Measurements from ENCODE around the gene ZNF428. TPM values are rescaled to one million over a fixed set of nuclear protein-coding genes. Genes with fewer than 3 reads are reported as not detected.

Gene ZNF428
- total RNA-seq, 1 donor, result 14.0 TPM

- TF ChIP-seq CTCF (IDR thresholded peaks at IDR 0.05; ENCODE audit: insufficient read depth, low read length), result no peak
- DNase-seq (ENCODE audit: low read depth), result no peak
- H3K4me3 ChIP-seq (ENCODE audit: low read depth, low read length), result no peak overlapping the region
Observed at GRCh38 chr19:43586346-43586745, 33.1 kb downstream of the ZNF428 start.

GRCh38 chr19:43584484-43584883 is 34.9 kb downstream of the ZNF428 start:
- no peak for DNase-seq (ENCODE audit: low read depth)
- no peak for TF ChIP-seq CTCF (IDR thresholded peaks at IDR 0.05; ENCODE audit: insufficient read depth, low read length)

GRCh38 chr19:43582495-43582894 is 36.9 kb downstream of the ZNF428 start:
- DNase-seq (ENCODE audit: low read depth), result no peak
- H3K4me3 ChIP-seq (ENCODE audit: low read depth, low read length), result no peak overlapping the region
- no peak for TF ChIP-seq CTCF (IDR thresholded peaks at IDR 0.05; ENCODE audit: insufficient read depth, low read length)

More at GRCh38 chr19:43584484-43584883, 34.9 kb downstream of the ZNF428 start:
- H3K4me3 ChIP-seq (ENCODE audit: low read depth, low read length), result no peak overlapping the region

- no peak overlapping the region for H3K4me3 ChIP-seq (ENCODE audit: low read depth, low read length)
- TF ChIP-seq CTCF (IDR thresholded peaks at IDR 0.05; ENCODE audit: insufficient read depth, low read length), result no peak
- no peak for DNase-seq (ENCODE audit: low read depth)
Observed at GRCh38 chr19:43581467-43581866, 38.0 kb downstream of the ZNF428 start.

- no peak for DNase-seq (ENCODE audit: low read depth)
- no peak overlapping the region for H3K4me3 ChIP-seq (ENCODE audit: low read depth, low read length)
- TF ChIP-seq CTCF (IDR thresholded peaks at IDR 0.05; ENCODE audit: insufficient read depth, low read length), result no peak
Observed at GRCh38 chr19:43578787-43579186, 40.6 kb downstream of the ZNF428 start.

GRCh38 chr19:43575955-43576878 is 43.2 kb downstream of the ZNF428 start:
- H3K4me3 ChIP-seq (ENCODE audit: low read depth, low read length), result peak overlapping the region; percentile 57
- no peak for TF ChIP-seq CTCF (IDR thresholded peaks at IDR 0.05; ENCODE audit: insufficient read depth, low read length)
- no peak for DNase-seq (ENCODE audit: low read depth)
